Left ventricle myocardium superior (tissue), 1 donor: Measurements from ENCODE around the gene TMED9. TPM values are rescaled to one million over a fixed set of nuclear protein-coding genes. Genes with fewer than 3 reads are reported as not detected.
"Not testable (repeated sequence)": the region's sequence is repeated elsewhere in the genome, so short reads cannot be mapped to it uniquely, and the experiment has no call there.

Experiments
- ATAC-seq: fragments of 200-7000 bp; cut with Tn5 transposase; one replicate; pipeline ENCODE4 v1.9.1; 2020; ENCODE audit warnings: mild to moderate bottlenecking, moderate library complexity
- DNase-seq: peaks from one replicate; pipeline ENCODE4 v3.0.0-alpha.2; 2020
- intact Hi-C: fragments of 100-400 bp; cut with micrococcal nuclease; formaldehyde crosslinking; loops from one replicate; pipeline ENCODE4 v1.11.0; 2022
- total RNA-seq: library from RNA; stranded (reverse); fragmentation: NEBNext Ultra II Directional; extraction: Animal tissue kit (Norgen Biotek cat#: 25700); gene quantifications from one replicate; pipeline ENCODE4 v1.2.1, GENCODE V29; 2021
- donor health status: DM: no; HTN: yes; CAD: no; lungs with severe emphysema.

TMED9 gene
- total RNA-seq, 1 donor from 2014 or later: 63.9 TPM

DNA sequence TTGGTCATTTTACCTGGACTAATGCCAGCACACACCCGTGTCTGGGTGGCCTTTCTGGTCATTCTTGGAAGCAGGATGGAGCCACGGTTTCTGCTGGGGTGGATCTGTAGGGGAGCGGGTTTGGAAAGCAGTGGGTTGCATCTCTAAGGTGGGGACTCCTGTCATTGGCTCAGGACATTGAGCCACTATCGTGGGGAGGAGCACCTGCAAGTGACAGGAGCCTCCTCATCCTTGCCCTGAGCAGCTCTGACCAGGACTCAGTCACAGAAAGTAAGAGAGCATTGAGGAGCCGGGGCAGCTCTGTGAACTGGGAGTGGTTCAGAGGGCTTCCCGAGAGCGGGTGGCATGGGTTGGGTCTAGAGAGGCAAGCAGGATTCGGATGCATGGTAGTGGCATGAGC is 11.6 kb downstream of the TMED9 start:
- intact Hi-C loops: no loop called here
- no peak for DNase-seq

GRCh38 chr5:177604116-177604521 is 12.1 kb downstream of the TMED9 start:
- ATAC-seq (no peak), DNase-seq (no peak)
- intact Hi-C loops: no loop called here

More for the DNA sequence above, 11.6 kb downstream of the TMED9 start:
- ATAC-seq: no peak

GRCh38 chr5:177604656-177605055 is 12.7 kb downstream of the TMED9 start:
- intact Hi-C loops: no loop called here
- ATAC-seq (no peak), DNase-seq (no peak)

DNA sequence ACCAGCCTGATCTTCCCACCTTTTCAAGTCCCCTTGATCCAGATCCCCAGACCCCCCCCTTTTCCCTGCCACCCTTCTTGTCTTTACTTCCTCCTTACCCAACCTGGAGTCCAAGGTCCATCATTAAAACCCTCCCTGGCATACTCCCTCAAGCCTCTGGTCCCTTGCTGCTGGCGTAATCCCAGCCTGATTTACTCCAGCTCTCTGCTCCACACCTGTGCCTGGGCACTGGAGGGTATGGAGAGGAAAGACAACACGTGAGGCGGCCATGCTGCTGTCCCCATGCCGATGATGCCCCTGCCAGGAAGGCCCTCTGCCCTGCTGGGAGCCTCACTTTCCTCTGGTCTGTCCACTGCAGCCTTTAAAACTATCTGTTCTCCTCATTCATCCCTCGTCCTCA is 13.1 kb downstream of the TMED9 start:
- ATAC-seq (no peak), DNase-seq (no peak)
- intact Hi-C loops: no loop called here

- ATAC-seq (no peak), DNase-seq (no peak)
- intact Hi-C loops: no loop called here
These were observed 13.7 kb downstream of the TMED9 start for GRCh38 chr5:177605667-177606066.

- DNase-seq: no peak
- no peak for ATAC-seq
- intact Hi-C loops: no loop called here
These were observed 14.4 kb downstream of the TMED9 start for GRCh38 chr5:177606071-177607051.

GRCh38 chr5:177607115-177607451 is 15.1 kb downstream of the TMED9 start:
- intact Hi-C loops: no loop called here
- no peak for DNase-seq
- ATAC-seq: peak; percentile 3

GRCh38 chr5:177607452-177608192 is 15.6 kb downstream of the TMED9 start:
- peak; percentile 88 for ATAC-seq
- intact Hi-C loops: no loop called here
- DNase-seq: peak; percentile 83

GRCh38 chr5:177608243-177609075 is 16.5 kb downstream of the TMED9 start:
- ATAC-seq (no peak), DNase-seq (no peak)
- intact Hi-C loops: no loop called here

DNA sequence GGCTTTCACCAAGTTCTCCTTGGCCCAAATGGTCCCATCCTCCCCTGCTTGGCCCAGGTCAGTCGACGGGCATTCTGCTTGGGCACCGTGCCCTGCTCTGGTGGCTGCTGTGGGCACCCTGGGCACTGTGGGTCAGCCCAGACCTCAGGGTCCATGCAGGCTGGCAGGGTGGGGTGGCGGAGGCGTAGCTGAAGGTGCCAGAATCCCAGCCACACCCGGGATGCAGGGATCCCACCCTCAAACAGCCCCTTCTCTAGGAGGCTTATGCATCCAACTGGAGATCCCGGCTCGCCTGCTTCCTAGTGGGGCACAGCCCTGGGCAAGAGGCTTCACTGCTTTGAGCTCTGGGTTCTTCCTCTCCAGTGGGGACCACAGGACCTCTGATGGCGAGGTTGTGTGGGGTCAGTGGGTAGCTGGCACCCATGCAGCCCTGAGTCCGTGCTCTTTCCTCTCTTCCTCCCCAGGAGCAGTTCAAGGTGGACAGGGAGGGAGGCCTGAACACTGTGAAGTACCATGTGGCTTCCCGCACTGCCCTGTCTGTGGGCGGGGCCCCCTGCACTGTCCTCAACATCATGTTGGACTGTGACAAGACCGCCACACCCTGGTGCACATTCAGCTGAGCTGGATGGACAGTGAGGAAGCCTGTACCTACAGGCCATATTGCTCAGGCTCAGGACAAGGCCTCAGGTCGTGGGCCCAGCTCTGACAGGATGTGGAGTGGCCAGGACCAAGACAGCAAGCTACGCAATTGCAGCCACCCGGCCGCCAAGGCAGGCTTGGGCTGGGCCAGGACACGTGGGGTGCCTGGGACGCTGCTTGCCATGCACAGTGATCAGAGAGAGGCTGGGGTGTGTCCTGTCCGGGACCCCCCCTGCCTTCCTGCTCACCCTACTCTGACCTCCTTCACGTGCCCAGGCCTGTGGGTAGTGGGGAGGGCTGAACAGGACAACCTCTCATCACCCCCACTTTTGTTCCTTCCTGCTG is 17.4 kb downstream of the TMED9 start:
- intact Hi-C loops: no loop called here
- DNase-seq (no peak), ATAC-seq (no peak)

DNA sequence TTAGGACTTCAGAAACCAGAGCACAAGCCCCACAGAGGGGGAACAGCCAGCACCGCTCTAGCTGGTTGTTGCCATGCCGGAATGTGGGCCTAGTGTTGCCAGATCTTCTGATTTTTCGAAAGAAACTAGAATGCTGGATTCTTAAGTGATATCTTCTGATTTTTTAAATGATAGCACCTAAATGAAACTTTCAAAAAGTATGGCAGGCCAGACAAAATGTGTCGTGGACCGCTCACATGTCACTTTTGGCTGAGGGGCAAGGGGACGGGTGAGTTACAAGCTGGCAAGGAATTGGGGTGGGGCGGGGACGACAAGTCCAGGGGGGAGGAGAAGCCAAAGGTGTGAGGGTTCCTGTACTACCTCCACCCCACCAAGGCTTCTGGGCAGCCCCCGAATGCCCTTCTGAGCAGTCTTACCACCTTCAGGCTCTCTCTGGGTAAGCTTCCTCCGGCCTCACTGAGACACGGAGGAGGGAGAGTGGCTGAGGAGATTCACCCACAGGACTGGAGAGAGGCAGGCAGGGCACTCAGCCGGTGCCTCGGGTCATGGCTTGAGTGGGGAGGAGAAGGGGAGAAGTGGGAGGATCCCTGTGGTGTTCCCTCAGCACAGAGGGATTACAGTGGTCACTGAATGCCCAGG is 18.2 kb downstream of the TMED9 start:
- intact Hi-C loops: no loop called here
- no peak for DNase-seq
- ATAC-seq: no peak

GRCh38 chr5:177610770-177611445 is 18.9 kb downstream of the TMED9 start:
- no peak for DNase-seq
- ATAC-seq: no peak
- intact Hi-C loops: no loop called here

DNA sequence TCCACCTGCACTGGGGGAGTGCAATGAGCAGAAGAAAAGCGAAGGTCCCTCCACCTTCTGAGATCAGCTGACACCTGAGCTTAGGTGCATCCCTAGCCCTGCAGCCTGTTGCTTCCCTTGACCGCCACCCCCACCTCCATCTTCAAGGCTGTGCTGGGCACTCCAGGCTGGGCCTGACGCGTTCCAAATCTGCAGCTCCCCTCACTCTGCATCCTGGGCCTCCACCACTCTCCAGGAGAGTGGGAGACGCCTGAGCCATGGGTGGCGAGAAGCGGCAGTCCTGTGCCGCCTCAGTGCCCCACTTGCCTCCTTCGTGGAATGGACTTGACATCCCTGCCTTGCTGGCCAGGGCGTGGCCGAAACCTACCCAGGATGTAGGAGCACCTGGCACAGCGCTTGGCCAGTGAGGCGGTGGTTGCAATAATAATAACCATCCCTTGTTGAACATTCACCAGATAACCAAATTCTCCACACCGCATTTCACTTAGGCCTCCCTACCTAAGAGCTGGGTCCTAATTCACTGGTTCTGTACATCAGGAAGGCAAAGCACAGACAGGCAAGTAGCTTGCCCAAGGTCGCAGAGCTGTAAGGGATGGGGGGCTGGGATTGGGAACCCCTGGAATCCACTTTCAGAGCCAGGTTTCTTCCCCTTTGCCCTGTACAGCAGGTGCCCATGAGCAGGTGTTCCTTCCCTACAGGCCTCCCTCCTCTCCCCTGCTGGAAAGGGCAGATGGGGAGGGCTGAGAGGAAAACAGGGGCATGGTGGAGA is 19.6 kb downstream of the TMED9 start:
- no peak for DNase-seq
- intact Hi-C loops: no loop called here
- ATAC-seq: no peak

GRCh38 chr5:177612215-177612673 is 20.2 kb downstream of the TMED9 start:
- DNase-seq (no peak), ATAC-seq (no peak)
- intact Hi-C loops: no loop called here

- ATAC-seq (peak; percentile 20), DNase-seq (no peak)
- intact Hi-C loops: no loop called here
These were observed 28.6 kb downstream of the TMED9 start for GRCh38 chr5:177620560-177620959.

DNA sequence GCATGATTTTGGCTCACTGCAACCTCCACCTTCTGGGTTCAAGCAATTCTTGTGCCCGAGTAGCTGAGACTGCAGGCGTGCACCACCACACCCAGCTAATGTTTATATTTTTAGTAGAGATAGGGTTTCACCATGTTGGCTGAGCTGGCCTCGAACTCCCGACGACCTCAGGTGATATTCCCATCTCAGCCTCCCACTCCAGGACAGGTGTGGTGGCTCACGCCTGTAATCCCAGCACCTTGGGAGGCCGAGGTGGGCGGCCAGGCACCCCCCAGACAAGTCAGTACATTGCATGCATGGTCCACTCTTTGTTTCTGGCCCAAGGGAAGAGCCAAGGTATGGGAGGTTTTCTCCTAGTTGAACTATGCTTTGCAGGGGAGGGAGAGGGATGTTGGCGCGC is 32.2 kb downstream of the TMED9 start:
- ATAC-seq, intact Hi-C loops, DNase-seq: not testable (repeated sequence)

DNA sequence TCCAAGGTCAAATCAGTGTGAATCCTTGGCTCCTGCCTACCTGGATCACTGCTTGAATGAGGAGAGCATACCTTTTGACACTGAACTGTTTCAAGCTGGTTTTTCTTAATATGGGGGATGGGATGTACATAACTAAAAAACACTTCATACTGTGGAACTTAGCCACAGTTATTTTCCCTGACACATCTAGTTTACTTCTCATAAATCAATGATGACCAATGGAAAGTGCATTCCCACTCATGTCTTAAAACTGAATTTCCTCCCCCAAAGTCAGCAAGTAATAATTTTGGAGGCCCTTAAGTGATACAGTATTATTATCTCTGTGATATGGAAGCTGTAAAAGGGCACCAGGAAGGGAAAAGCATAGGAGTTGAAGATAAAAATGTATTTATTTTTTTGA is 38.2 kb downstream of the TMED9 start:
- DNase-seq, ATAC-seq, intact Hi-C loops: not testable (repeated sequence)
